Suprapubic skin (tissue), 4 donors: ENCODE measurements around the gene TTLL3. TPM values are rescaled to one million over a fixed set of nuclear protein-coding genes. Genes with fewer than 3 reads are reported as not detected.
A peak's percentile ranks its signal among the peaks of the same experiment; 100 is the strongest.
"Not testable (repeated sequence)": the region's sequence is repeated elsewhere in the genome, so short reads cannot be mapped to it uniquely, and the experiment has no call there.

Experiments
- DNase-seq, 2 donors: peaks; one replicate each; pipeline ENCODE4 v3.0.0-alpha.2; 2019; ENCODE audit warnings: low spot score in 2 of 2
- H3K27ac ChIP-seq: fragments of 200-600 bp; sonication (generic); one replicate; pipeline ENCODE4 v1.5.1; 2019
- H3K27me3 ChIP-seq: fragments of 200-600 bp; sonication (generic); one replicate; pipeline ENCODE4 v1.5.1; 2019
- H3K36me3 ChIP-seq: fragments of 200-600 bp; sonication (generic); one replicate; pipeline ENCODE4 v1.5.1; 2019
- H3K4me1 ChIP-seq: fragments of 200-600 bp; sonication (generic); one replicate; pipeline ENCODE4 v1.5.1; 2019
- H3K4me3 ChIP-seq: fragments of 200-600 bp; sonication (generic); one replicate; pipeline ENCODE4 v1.5.1; 2019; ENCODE audit warnings: mild to moderate bottlenecking
- H3K9me3 ChIP-seq: fragments of 200-600 bp; sonication (generic); one replicate; pipeline ENCODE4 v1.5.1; 2019
- CTCF ChIP-seq, 2 donors: fragments of 200-600 bp in 1 of 2; fragments of 450-650 bp in 1 of 2; sonication (generic) in 1 of 2; IDR thresholded peaks; one replicate each; pipeline ENCODE4 v1.5.1; 2016 to 2019; ENCODE audit warnings: antibody characterized with exemption in 2 of 2, mild to moderate bottlenecking in 1 of 2, moderate library complexity in 1 of 2
- EP300 ChIP-seq: sonication (generic); formaldehyde crosslinking; IDR thresholded peaks from one replicate; pipeline ENCODE4 v1.6.1; 2017; ENCODE audit warnings: antibody characterized with exemption
- POLR2A ChIP-seq, 2 donors: fragments of 450-650 bp; IDR thresholded peaks; one replicate each; pipeline ENCODE4 v1.6.1; 2017; ENCODE audit warnings: antibody characterized with exemption in 2 of 2, mild to moderate bottlenecking in 2 of 2, moderate library complexity in 2 of 2
- POLR2AphosphoS5 ChIP-seq, 3 donors: sonication (generic); formaldehyde crosslinking; IDR thresholded peaks; one replicate each; pipeline ENCODE4 v1.6.1; 2017; ENCODE audit warnings: antibody characterized with exemption in 3 of 3
- WGBS: methylation state at CpG from one replicate; pipeline ENCODE4 v1.1.5; 2018; 5-methylcytosine and 5-hydroxymethylcytosine counted together
- total RNA-seq, 4 donors: library from RNA; depleted of rRNA; stranded (reverse); fragments of >200 nt; gene quantifications; one replicate each; pipeline ENCODE4 v1.1.0, GENCODE V29; 2016

TTLL3 gene
- total RNA-seq, 4 donors from 2014 or later: 42.4 to 286 (median 83.3) TPM

- Histone ChIP-seq H3K4me3 (no peak overlapping the region), H3K27me3 (no peaks in the 10 kb centered on the region), H3K36me3 (no peaks in the 10 kb centered on the region), H3K9me3 (no peaks in the 10 kb centered on the region), H3K27ac (no peak overlapping the region), H3K4me1 (peaks cover 33% of the 10 kb centered on the region)
- DNase-seq: no peak
- TF ChIP-seq CTCF (IDR thresholded peaks at IDR 0.05): no peak
- no peak for TF ChIP-seq POLR2AphosphoS5 (IDR thresholded peaks at IDR 0.05)
- TF ChIP-seq POLR2A (IDR thresholded peaks at IDR 0.05): no peak
- no peak for TF ChIP-seq EP300
- 97% methylated on average over 5 of the region's 5 CpGs for WGBS
Measured at GRCh38 chr3:9861626-9862130, 51.6 kb downstream of the TTLL3 start.

- Histone ChIP-seq H3K9me3 (no peaks in the 10 kb centered on the region), H3K4me1 (peaks cover 33% of the 10 kb centered on the region), H3K36me3 (no peaks in the 10 kb centered on the region), H3K27me3 (no peaks in the 10 kb centered on the region), H3K27ac (peak overlapping the region; percentile 34), H3K4me3 (peak overlapping the region; percentile 45)
- peak; percentile 74 to 84 for DNase-seq
- TF ChIP-seq POLR2AphosphoS5 (IDR thresholded peaks at IDR 0.05): no peak
- TF ChIP-seq CTCF (IDR thresholded peaks at IDR 0.05): peak in 1 of 2 donors; percentile 54
- TF ChIP-seq POLR2A (IDR thresholded peaks at IDR 0.05): no peak
- no peak for TF ChIP-seq EP300
- WGBS: 21% methylated on average over 29 of the region's 45 CpGs
Measured at GRCh38 chr3:9862391-9863057, 52.5 kb downstream of the TTLL3 start.

- Histone ChIP-seq H3K27ac (peak overlapping the region; percentile 34), H3K9me3 (no peaks in the 10 kb centered on the region), H3K4me3 (peak overlapping the region; percentile 45), H3K27me3 (no peaks in the 10 kb centered on the region), H3K4me1 (peaks cover 33% of the 10 kb centered on the region), H3K36me3 (no peaks in the 10 kb centered on the region)
- WGBS: 53% methylated on average over 11 of the region's 22 CpGs
- TF ChIP-seq POLR2A (IDR thresholded peaks at IDR 0.05) (no peak), CTCF (IDR thresholded peaks at IDR 0.05) (no peak), EP300 (no peak), POLR2AphosphoS5 (IDR thresholded peaks at IDR 0.05) (no peak)
- DNase-seq: no peak
Measured at GRCh38 chr3:9863058-9863772, 53.2 kb downstream of the TTLL3 start.

- H3K27ac ChIP-seq: peak overlapping the region; percentile 79
- WGBS: 68% methylated on average over 16 of the region's 16 CpGs
Measured at GRCh38 chr3:9864200-9864927, 54.3 kb downstream of the TTLL3 start.

GRCh38 chr3:9865125-9865637, 55.1 kb downstream of the TTLL3 start:
- 86% methylated on average over 10 of the region's 10 CpGs for WGBS
- H3K4me1 ChIP-seq: peaks cover 33% of the 10 kb centered on the region
- not testable (repeated sequence) for DNase-seq, H3K36me3 ChIP-seq, H3K27me3 ChIP-seq, H3K9me3 ChIP-seq, H3K4me3 ChIP-seq
- H3K27ac ChIP-seq: peak overlapping the region; percentile 31

More at GRCh38 chr3:9864200-9864927, 54.3 kb downstream of the TTLL3 start:
- DNase-seq: peak; percentile 80 to 86
- TF ChIP-seq EP300 (no peak), CTCF (IDR thresholded peaks at IDR 0.05) (no peak), POLR2A (IDR thresholded peaks at IDR 0.05) (no peak), POLR2AphosphoS5 (IDR thresholded peaks at IDR 0.05) (no peak)
- H3K9me3 ChIP-seq: no peaks in the 10 kb centered on the region
- H3K27me3 ChIP-seq: no peaks in the 10 kb centered on the region
- no peaks in the 10 kb centered on the region for H3K36me3 ChIP-seq
- peaks cover 33% of the 10 kb centered on the region for H3K4me1 ChIP-seq
- no peak overlapping the region for H3K4me3 ChIP-seq
